WTC11 (cell line): Measurements from ENCODE around the gene CDCA8.

Experiments used
- CREM ChIP-seq: sonication (generic); formaldehyde crosslinking; IDR thresholded peaks from 2 replicates; pipeline ENCODE4 v1.8.1; 2022; ENCODE audit warnings: mild to moderate bottlenecking, missing genetic modification reagents, moderate library complexity
- IRF2 ChIP-seq: sonication (generic); formaldehyde crosslinking; IDR thresholded peaks from 2 replicates; pipeline ENCODE4 v1.8.0; 2022; ENCODE audit warnings: low read depth, missing genetic modification reagents, borderline replicate concordance
- SP1 ChIP-seq: sonication (generic); formaldehyde crosslinking; conservative IDR thresholded peaks from 2 replicates; pipeline ENCODE4 v1.8.1; 2022; ENCODE audit warnings: missing genetic modification reagents
- ZBTB21 ChIP-seq: sonication (generic); formaldehyde crosslinking; IDR thresholded peaks from 2 replicates; pipeline ENCODE4 v1.8.1; 2023; ENCODE audit warnings: mild to moderate bottlenecking, missing genetic modification reagents, borderline replicate concordance
- TF ChIP-seq, protein P1 (sequence below): sonication (generic); formaldehyde crosslinking; IDR thresholded peaks from 2 replicates; pipeline ENCODE4 v1.8.0; 2022; ENCODE audit warnings: mild to moderate bottlenecking, missing genetic modification reagents
- TF ChIP-seq, protein P2 (sequence below): fragments of 200-600 bp; IDR thresholded peaks from 2 replicates; pipeline ENCODE4 v1.8.0; 2022; ENCODE audit warnings: antibody characterized with exemption
- TF ChIP-seq, protein P3 (sequence below): sonication (generic); formaldehyde crosslinking; IDR thresholded peaks from 2 replicates; pipeline ENCODE4 v1.8.1; 2023; ENCODE audit warnings: mild to moderate bottlenecking, missing genetic modification reagents
- TF ChIP-seq, protein P4 (sequence below): sonication (generic); formaldehyde crosslinking; IDR thresholded peaks from 2 replicates; pipeline ENCODE4 v1.8.0; 2023; ENCODE audit warnings: missing genetic modification reagents
- TF ChIP-seq, protein P5 (sequence below): sonication (generic); formaldehyde crosslinking; IDR thresholded peaks from 2 replicates; pipeline ENCODE4 v1.8.1; 2023; ENCODE audit warnings: mild to moderate bottlenecking, moderate library complexity, missing genetic modification reagents
- TF ChIP-seq, protein P6 (sequence below): sonication (generic); formaldehyde crosslinking; conservative IDR thresholded peaks from 2 replicates; pipeline ENCODE4 v1.8.1; 2022; ENCODE audit warnings: mild to moderate bottlenecking, missing genetic modification reagents
- TF ChIP-seq, protein P7 (sequence below): fragments of 250-450 bp; sonication (Bioruptor Pico); IDR thresholded peaks from 2 replicates; pipeline ENCODE4 v1.8.0; 2021; ENCODE audit warnings: mild to moderate bottlenecking

DNA sequence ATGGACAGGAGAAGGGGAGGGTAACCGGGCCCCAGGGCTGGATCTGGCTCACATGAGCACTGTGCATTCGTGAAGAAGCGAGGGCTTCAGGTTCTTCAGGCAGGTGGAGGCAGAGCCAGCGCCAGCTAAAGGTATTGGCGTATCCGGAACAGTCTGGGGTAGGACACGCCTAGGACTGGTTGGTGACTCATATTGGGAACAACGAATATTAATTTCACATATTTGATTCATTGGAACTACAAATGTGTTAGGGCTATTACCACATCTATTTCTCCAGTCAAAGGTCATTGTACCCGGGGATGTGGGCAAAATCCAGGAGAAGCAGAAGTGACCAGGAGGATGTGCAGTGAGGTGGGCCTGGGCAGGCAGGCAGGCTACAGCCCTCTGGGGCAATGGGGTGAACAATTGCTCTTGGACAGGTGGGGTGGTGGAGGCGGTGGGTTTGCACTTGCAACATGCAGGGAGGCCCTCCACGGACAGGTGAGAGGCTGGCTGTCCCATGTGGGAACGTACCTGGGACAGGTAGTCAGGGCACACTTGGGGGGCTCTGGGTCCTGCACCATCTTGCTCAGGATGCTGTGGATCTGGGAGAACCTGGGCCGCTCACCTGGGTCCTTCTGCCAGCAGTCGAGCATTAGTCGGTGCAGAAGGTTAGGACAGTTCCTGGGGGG is 26.7 kb downstream of the CDCA8 start:
- TF ChIP-seq, protein P1, sequence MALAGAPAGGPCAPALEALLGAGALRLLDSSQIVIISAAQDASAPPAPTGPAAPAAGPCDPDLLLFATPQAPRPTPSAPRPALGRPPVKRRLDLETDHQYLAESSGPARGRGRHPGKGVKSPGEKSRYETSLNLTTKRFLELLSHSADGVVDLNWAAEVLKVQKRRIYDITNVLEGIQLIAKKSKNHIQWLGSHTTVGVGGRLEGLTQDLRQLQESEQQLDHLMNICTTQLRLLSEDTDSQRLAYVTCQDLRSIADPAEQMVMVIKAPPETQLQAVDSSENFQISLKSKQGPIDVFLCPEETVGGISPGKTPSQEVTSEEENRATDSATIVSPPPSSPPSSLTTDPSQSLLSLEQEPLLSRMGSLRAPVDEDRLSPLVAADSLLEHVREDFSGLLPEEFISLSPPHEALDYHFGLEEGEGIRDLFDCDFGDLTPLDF = no peak
- TF ChIP-seq, protein P2, sequence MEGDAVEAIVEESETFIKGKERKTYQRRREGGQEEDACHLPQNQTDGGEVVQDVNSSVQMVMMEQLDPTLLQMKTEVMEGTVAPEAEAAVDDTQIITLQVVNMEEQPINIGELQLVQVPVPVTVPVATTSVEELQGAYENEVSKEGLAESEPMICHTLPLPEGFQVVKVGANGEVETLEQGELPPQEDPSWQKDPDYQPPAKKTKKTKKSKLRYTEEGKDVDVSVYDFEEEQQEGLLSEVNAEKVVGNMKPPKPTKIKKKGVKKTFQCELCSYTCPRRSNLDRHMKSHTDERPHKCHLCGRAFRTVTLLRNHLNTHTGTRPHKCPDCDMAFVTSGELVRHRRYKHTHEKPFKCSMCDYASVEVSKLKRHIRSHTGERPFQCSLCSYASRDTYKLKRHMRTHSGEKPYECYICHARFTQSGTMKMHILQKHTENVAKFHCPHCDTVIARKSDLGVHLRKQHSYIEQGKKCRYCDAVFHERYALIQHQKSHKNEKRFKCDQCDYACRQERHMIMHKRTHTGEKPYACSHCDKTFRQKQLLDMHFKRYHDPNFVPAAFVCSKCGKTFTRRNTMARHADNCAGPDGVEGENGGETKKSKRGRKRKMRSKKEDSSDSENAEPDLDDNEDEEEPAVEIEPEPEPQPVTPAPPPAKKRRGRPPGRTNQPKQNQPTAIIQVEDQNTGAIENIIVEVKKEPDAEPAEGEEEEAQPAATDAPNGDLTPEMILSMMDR = no peak
- TF ChIP-seq IRF2 (CRISPR knock-in tag) (no peak), ZBTB21 (no peak), CREM (CRISPR knock-in tag) (no peak), SP1 (CRISPR knock-in tag) (no peak)
- TF ChIP-seq, protein P3, sequence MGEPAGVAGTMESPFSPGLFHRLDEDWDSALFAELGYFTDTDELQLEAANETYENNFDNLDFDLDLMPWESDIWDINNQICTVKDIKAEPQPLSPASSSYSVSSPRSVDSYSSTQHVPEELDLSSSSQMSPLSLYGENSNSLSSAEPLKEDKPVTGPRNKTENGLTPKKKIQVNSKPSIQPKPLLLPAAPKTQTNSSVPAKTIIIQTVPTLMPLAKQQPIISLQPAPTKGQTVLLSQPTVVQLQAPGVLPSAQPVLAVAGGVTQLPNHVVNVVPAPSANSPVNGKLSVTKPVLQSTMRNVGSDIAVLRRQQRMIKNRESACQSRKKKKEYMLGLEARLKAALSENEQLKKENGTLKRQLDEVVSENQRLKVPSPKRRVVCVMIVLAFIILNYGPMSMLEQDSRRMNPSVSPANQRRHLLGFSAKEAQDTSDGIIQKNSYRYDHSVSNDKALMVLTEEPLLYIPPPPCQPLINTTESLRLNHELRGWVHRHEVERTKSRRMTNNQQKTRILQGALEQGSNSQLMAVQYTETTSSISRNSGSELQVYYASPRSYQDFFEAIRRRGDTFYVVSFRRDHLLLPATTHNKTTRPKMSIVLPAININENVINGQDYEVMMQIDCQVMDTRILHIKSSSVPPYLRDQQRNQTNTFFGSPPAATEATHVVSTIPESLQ (CRISPR knock-in tag) = no peak
- TF ChIP-seq, protein P4, sequence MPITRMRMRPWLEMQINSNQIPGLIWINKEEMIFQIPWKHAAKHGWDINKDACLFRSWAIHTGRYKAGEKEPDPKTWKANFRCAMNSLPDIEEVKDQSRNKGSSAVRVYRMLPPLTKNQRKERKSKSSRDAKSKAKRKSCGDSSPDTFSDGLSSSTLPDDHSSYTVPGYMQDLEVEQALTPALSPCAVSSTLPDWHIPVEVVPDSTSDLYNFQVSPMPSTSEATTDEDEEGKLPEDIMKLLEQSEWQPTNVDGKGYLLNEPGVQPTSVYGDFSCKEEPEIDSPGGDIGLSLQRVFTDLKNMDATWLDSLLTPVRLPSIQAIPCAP (CRISPR knock-in tag) = no peak
- TF ChIP-seq, protein P5, sequence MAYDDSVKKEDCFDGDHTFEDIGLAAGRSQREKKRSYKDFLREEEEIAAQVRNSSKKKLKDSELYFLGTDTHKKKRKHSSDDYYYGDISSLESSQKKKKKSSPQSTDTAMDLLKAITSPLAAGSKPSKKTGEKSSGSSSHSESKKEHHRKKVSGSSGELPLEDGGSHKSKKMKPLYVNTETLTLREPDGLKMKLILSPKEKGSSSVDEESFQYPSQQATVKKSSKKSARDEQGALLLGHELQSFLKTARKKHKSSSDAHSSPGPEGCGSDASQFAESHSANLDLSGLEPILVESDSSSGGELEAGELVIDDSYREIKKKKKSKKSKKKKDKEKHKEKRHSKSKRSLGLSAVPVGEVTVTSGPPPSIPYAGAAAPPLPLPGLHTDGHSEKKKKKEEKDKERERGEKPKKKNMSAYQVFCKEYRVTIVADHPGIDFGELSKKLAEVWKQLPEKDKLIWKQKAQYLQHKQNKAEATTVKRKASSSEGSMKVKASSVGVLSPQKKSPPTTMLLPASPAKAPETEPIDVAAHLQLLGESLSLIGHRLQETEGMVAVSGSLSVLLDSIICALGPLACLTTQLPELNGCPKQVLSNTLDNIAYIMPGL (CRISPR knock-in tag) = no peak
- TF ChIP-seq, protein P6, sequence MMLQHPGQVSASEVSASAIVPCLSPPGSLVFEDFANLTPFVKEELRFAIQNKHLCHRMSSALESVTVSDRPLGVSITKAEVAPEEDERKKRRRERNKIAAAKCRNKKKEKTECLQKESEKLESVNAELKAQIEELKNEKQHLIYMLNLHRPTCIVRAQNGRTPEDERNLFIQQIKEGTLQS (CRISPR knock-in tag) = no peak
- TF ChIP-seq, protein P7, sequence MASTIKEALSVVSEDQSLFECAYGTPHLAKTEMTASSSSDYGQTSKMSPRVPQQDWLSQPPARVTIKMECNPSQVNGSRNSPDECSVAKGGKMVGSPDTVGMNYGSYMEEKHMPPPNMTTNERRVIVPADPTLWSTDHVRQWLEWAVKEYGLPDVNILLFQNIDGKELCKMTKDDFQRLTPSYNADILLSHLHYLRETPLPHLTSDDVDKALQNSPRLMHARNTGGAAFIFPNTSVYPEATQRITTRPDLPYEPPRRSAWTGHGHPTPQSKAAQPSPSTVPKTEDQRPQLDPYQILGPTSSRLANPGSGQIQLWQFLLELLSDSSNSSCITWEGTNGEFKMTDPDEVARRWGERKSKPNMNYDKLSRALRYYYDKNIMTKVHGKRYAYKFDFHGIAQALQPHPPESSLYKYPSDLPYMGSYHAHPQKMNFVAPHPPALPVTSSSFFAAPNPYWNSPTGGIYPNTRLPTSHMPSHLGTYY (CRISPR knock-in tag) = no peak
